Measurements from ENCODE around the gene CAPN15.

Gene CAPN15

GRCh38 chr16:566475-567372 lies 39.2 kb downstream of the CAPN15 start, which contains the start of gene NHLRC4:
TSS of gene NHLRC4 (plus strand) at chr16:567005. CDS start at chr16:568048, 1,043 bp downstream.
- H3K27ac ChIP-seq (ENCODE audit: low read depth, low read length, severe bottlenecking) = peak within 1 kb of the TSS; percentile 72
- 56 to 57% methylated on average over 21 to 25 of the region's 26 CpGs for WGBS, 2 experiments (ENCODE audit: insufficient coverage in 2 of 2)
- no peak within 1 kb of the TSS for H3K4me3 ChIP-seq (ENCODE audit: extremely low read depth, insufficient read depth, low read length, poor library complexity, severe bottlenecking)
- H3K9me3 ChIP-seq (ENCODE audit: control insufficient read depth, low read length) = no peaks in the 10 kb centered on the region
- no peaks in the 10 kb centered on the region for H3K36me3 ChIP-seq (ENCODE audit: control insufficient read depth, insufficient read depth, low read length)
- peaks cover 23% of the 10 kb centered on the region for H3K4me1 ChIP-seq (ENCODE audit: control insufficient read depth, insufficient read depth, low read length, poor library complexity, severe bottlenecking)

- Histone ChIP-seq H3K36me3 (ENCODE audit: control insufficient read depth, insufficient read depth, low read length) (no peaks in the 10 kb centered on the region), H3K9me3 (ENCODE audit: control insufficient read depth, low read length) (no peaks in the 10 kb centered on the region), H3K27ac (ENCODE audit: low read depth, low read length, severe bottlenecking) (no peak overlapping the region), H3K4me3 (ENCODE audit: extremely low read depth, insufficient read depth, low read length, poor library complexity, severe bottlenecking) (no peak overlapping the region), H3K4me1 (ENCODE audit: control insufficient read depth, insufficient read depth, low read length, poor library complexity, severe bottlenecking) (peaks cover 23% of the 10 kb centered on the region)
- WGBS, 2 experiments (ENCODE audit: insufficient coverage in 2 of 2) = 95% methylated on average over 31 to 35 of the region's 35 CpGs
Observed at GRCh38 chr16:567373-568256, 40.1 kb downstream of the CAPN15 start.

- Histone ChIP-seq H3K9me3 (ENCODE audit: control insufficient read depth, low read length) (no peaks in the 10 kb centered on the region), H3K27ac (ENCODE audit: low read depth, low read length, severe bottlenecking) (no peak overlapping the region), H3K4me1 (ENCODE audit: control insufficient read depth, insufficient read depth, low read length, poor library complexity, severe bottlenecking) (peaks cover 23% of the 10 kb centered on the region), H3K4me3 (ENCODE audit: extremely low read depth, insufficient read depth, low read length, poor library complexity, severe bottlenecking) (peak overlapping the region; percentile 70), H3K36me3 (ENCODE audit: control insufficient read depth, insufficient read depth, low read length) (peaks cover 6% of the 10 kb centered on the region)
- 81% methylated on average over 8 to 9 of the region's 11 CpGs for WGBS, 2 experiments (ENCODE audit: insufficient coverage in 2 of 2)
Observed at GRCh38 chr16:568401-569258, 41.1 kb downstream of the CAPN15 start.

GRCh38 chr16:569445-570254 lies 42.1 kb downstream of the CAPN15 start, which contains the start of gene PIGQ:
TSS of gene PIGQ (plus strand) at chr16:569968. CDS start at chr16:574075, 4,107 bp downstream.
- Histone ChIP-seq H3K27ac (ENCODE audit: low read depth, low read length, severe bottlenecking) (peak within 1 kb of the TSS; percentile 72), H3K9me3 (ENCODE audit: control insufficient read depth, low read length) (no peaks in the 10 kb centered on the region), H3K4me1 (ENCODE audit: control insufficient read depth, insufficient read depth, low read length, poor library complexity, severe bottlenecking) (peaks cover 23% of the 10 kb centered on the region), H3K36me3 (ENCODE audit: control insufficient read depth, insufficient read depth, low read length) (peaks cover 16% of the 10 kb centered on the region), H3K4me3 (ENCODE audit: extremely low read depth, insufficient read depth, low read length, poor library complexity, severe bottlenecking) (peak within 1 kb of the TSS; percentile 70)
- WGBS, 2 experiments (ENCODE audit: insufficient coverage in 2 of 2) = 1 to 2% methylated on average over 59 to 66 of the region's 87 CpGs

GRCh38 chr16:572865-573650 lies 45.5 kb downstream of the CAPN15 start:
- no peak overlapping the region for H3K4me3 ChIP-seq (ENCODE audit: extremely low read depth, insufficient read depth, low read length, poor library complexity, severe bottlenecking)
- no peaks in the 10 kb centered on the region for H3K9me3 ChIP-seq (ENCODE audit: control insufficient read depth, low read length)
- no peak overlapping the region for H3K27ac ChIP-seq (ENCODE audit: low read depth, low read length, severe bottlenecking)
- peaks cover 4% of the 10 kb centered on the region for H3K4me1 ChIP-seq (ENCODE audit: control insufficient read depth, insufficient read depth, low read length, poor library complexity, severe bottlenecking)
- WGBS, 2 experiments (ENCODE audit: insufficient coverage in 2 of 2) = 84 to 94% methylated on average over 22 to 27 of the region's 27 CpGs
- H3K36me3 ChIP-seq (ENCODE audit: control insufficient read depth, insufficient read depth, low read length) = peaks cover 33% of the 10 kb centered on the region

GRCh38 chr16:574021-574760 lies 46.7 kb downstream of the CAPN15 start:
- 97% methylated on average over 40 to 46 of the region's 46 CpGs for WGBS, 2 experiments (ENCODE audit: insufficient coverage in 2 of 2)

GRCh38 chr16:575354-576196 lies 48.1 kb downstream of the CAPN15 start:
- Histone ChIP-seq H3K36me3 (ENCODE audit: control insufficient read depth, insufficient read depth, low read length) (peaks cover 39% of the 10 kb centered on the region), H3K9me3 (ENCODE audit: control insufficient read depth, low read length) (no peaks in the 10 kb centered on the region), H3K4me3 (ENCODE audit: extremely low read depth, insufficient read depth, low read length, poor library complexity, severe bottlenecking) (no peak overlapping the region), H3K27ac (ENCODE audit: low read depth, low read length, severe bottlenecking) (no peak overlapping the region), H3K4me1 (ENCODE audit: control insufficient read depth, insufficient read depth, low read length, poor library complexity, severe bottlenecking) (no peaks in the 10 kb centered on the region)
- WGBS, 2 experiments (ENCODE audit: insufficient coverage in 2 of 2) = 93 to 94% methylated on average over 28 to 34 of the region's 36 CpGs

More at GRCh38 chr16:574021-574760, 46.7 kb downstream of the CAPN15 start:
- H3K4me1 ChIP-seq (ENCODE audit: control insufficient read depth, insufficient read depth, low read length, poor library complexity, severe bottlenecking) = peaks cover 3% of the 10 kb centered on the region
- no peak overlapping the region for H3K27ac ChIP-seq (ENCODE audit: low read depth, low read length, severe bottlenecking)
- H3K36me3 ChIP-seq (ENCODE audit: control insufficient read depth, insufficient read depth, low read length) = peaks cover 33% of the 10 kb centered on the region
- no peak overlapping the region for H3K4me3 ChIP-seq (ENCODE audit: extremely low read depth, insufficient read depth, low read length, poor library complexity, severe bottlenecking)
- no peaks in the 10 kb centered on the region for H3K9me3 ChIP-seq (ENCODE audit: control insufficient read depth, low read length)

- Histone ChIP-seq H3K9me3 (ENCODE audit: control insufficient read depth, low read length) (no peaks in the 10 kb centered on the region), H3K36me3 (ENCODE audit: control insufficient read depth, insufficient read depth, low read length) (peaks cover 40% of the 10 kb centered on the region), H3K27ac (ENCODE audit: low read depth, low read length, severe bottlenecking) (no peak overlapping the region), H3K4me1 (ENCODE audit: control insufficient read depth, insufficient read depth, low read length, poor library complexity, severe bottlenecking) (no peaks in the 10 kb centered on the region), H3K4me3 (ENCODE audit: extremely low read depth, insufficient read depth, low read length, poor library complexity, severe bottlenecking) (no peak overlapping the region)
- 95% methylated on average over 20 to 21 of the region's 21 CpGs for WGBS, 2 experiments (ENCODE audit: insufficient coverage in 2 of 2)
Observed at GRCh38 chr16:576197-576822, 48.8 kb downstream of the CAPN15 start.
